Memory B cell (primary cell): ENCODE data around the gene SLC6A1.
A peak's percentile ranks its signal among the peaks of the same experiment; 100 is the strongest.
"Not testable (repeated sequence)": the region's sequence is repeated elsewhere in the genome, so short reads cannot be mapped to it uniquely, and the experiment has no call there.

Source experiments
- ATAC-seq: fragments of 150-1000 bp; cut with Tn5 transposase; 2 replicates; pipeline ENCODE4 v1.10.0; 2021; ENCODE audit warnings: low read depth, mild to moderate bottlenecking, moderate library complexity
- DNase-seq, 2 donors: peaks; one replicate each; pipeline ENCODE4 v3.0.0; 2022; ENCODE audit warnings: low spot score in 2 of 2
- H3K27ac Mint-ChIP-seq: one replicate; pipeline ENCODE4 v1.8.0; 2022; ENCODE audit warnings: mild to moderate bottlenecking, moderate library complexity, mixed read lengths
- H3K27me3 Mint-ChIP-seq: one replicate; pipeline ENCODE4 v1.8.0; 2022; ENCODE audit warnings: mixed read lengths
- H3K36me3 Mint-ChIP-seq: one replicate; pipeline ENCODE4 v1.8.0; 2022; ENCODE audit warnings: mild to moderate bottlenecking, mixed read lengths
- H3K4me1 Mint-ChIP-seq: one replicate; pipeline ENCODE4 v1.8.0; 2022; ENCODE audit warnings: mixed read lengths
- H3K4me3 Mint-ChIP-seq: one replicate; pipeline ENCODE4 v1.8.0; 2022; ENCODE audit warnings: mild to moderate bottlenecking, moderate library complexity, mixed read lengths
- H3K9me3 Mint-ChIP-seq: one replicate; pipeline ENCODE4 v1.8.0; 2022; ENCODE audit warnings: mixed read lengths

SLC6A1 gene

DNA sequence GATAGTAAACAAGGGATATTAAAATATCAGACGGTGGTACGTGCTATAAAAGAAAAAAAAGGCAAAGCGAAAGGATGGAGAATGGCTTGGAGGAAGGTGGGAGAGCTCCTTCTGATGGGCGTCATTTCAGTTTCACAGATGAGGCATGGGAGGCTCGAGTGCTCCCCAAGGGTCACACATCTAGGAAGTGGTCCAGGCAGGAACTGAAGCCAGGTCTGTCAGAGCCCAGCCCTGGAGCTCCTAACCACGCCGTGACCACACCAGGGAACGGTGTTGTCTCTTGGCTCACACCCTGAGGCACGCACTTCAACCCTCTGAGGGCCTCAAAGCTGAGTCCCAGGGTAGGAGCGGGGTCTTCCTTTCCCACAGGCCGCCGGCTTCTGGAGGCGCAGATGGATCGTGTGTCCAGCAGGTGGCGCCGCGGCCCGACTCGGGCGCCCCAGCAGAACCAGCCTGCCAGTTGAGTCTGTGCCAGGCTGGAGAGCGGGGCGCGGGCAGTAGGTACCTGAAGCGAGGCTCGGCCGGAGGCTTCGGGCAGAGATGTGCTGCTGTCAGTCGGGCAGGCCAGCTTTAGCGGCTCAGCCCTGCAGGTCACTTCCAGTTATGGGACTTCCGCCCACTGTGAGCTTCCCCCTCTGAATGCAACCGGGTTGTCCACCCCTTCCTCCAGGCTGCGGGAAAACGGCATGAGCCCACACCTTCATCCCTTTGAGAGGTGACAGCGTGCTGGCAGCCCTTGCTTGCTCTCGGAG lies 68.1 kb downstream of the SLC6A1 start:
- Mint-ChIP-seq H3K4me3 (peak overlapping the region; percentile 25), H3K4me1 (peaks cover 2% of the 10 kb centered on the region), H3K36me3 (no peaks in the 10 kb centered on the region), H3K27ac (no peak overlapping the region), H3K9me3 (peaks cover 1% of the 10 kb centered on the region), H3K27me3 (peaks cover 18% of the 10 kb centered on the region)
- DNase-seq = peak; percentile 52 to 62
- ATAC-seq = peak; percentile 73

- H3K9me3 Mint-ChIP-seq, H3K36me3 Mint-ChIP-seq, ATAC-seq, DNase-seq, H3K27ac Mint-ChIP-seq, H3K4me1 Mint-ChIP-seq, H3K4me3 Mint-ChIP-seq: not testable (repeated sequence)
- peaks cover 18% of the 10 kb centered on the region for H3K27me3 Mint-ChIP-seq
These were observed 68.8 kb downstream of the SLC6A1 start for GRCh38 chr3:11061268-11061871.

GRCh38 chr3:11062704-11063103 lies 70.2 kb downstream of the SLC6A1 start:
- Mint-ChIP-seq H3K4me1 (peaks cover 2% of the 10 kb centered on the region), H3K27ac (no peak overlapping the region), H3K36me3 (no peaks in the 10 kb centered on the region), H3K9me3 (peaks cover 3% of the 10 kb centered on the region), H3K27me3 (peaks cover 9% of the 10 kb centered on the region), H3K4me3 (no peak overlapping the region)
- DNase-seq (no peak), ATAC-seq (no peak)

GRCh38 chr3:11071096-11071755 lies 78.7 kb downstream of the SLC6A1 start:
- DNase-seq (no peak), ATAC-seq (no peak)
- Mint-ChIP-seq H3K27me3 (peaks cover 11% of the 10 kb centered on the region), H3K36me3 (peaks cover 2% of the 10 kb centered on the region), H3K4me1 (no peaks in the 10 kb centered on the region), H3K27ac (no peak overlapping the region), H3K9me3 (peaks cover 4% of the 10 kb centered on the region), H3K4me3 (no peak overlapping the region)

GRCh38 chr3:11072631-11073030 lies 80.1 kb downstream of the SLC6A1 start:
- no peak overlapping the region for H3K4me3 Mint-ChIP-seq
- no peak overlapping the region for H3K27ac Mint-ChIP-seq
- no peaks in the 10 kb centered on the region for H3K4me1 Mint-ChIP-seq
- H3K36me3 Mint-ChIP-seq = peaks cover 2% of the 10 kb centered on the region
- no peak for ATAC-seq
- peaks cover 3% of the 10 kb centered on the region for H3K9me3 Mint-ChIP-seq
- no peak for DNase-seq
- H3K27me3 Mint-ChIP-seq = peaks cover 11% of the 10 kb centered on the region

GRCh38 chr3:11074011-11074410 lies 81.5 kb downstream of the SLC6A1 start:
- no peak for ATAC-seq
- no peak overlapping the region for H3K4me3 Mint-ChIP-seq
- no peak overlapping the region for H3K27ac Mint-ChIP-seq
- H3K27me3 Mint-ChIP-seq = peaks cover 11% of the 10 kb centered on the region
- H3K36me3 Mint-ChIP-seq = peaks cover 2% of the 10 kb centered on the region
- peaks cover 6% of the 10 kb centered on the region for H3K4me1 Mint-ChIP-seq
- no peak for DNase-seq
- H3K9me3 Mint-ChIP-seq = peaks cover 1% of the 10 kb centered on the region

- Mint-ChIP-seq H3K4me3 (no peak overlapping the region), H3K36me3 (peaks cover 2% of the 10 kb centered on the region), H3K4me1 (peaks cover 9% of the 10 kb centered on the region), H3K27me3 (peaks cover 11% of the 10 kb centered on the region), H3K27ac (no peak overlapping the region), H3K9me3 (peaks cover 1% of the 10 kb centered on the region)
- no peak for DNase-seq
- no peak for ATAC-seq
These were observed 81.9 kb downstream of the SLC6A1 start for GRCh38 chr3:11074451-11074850.

- not testable (repeated sequence) for ATAC-seq
These were observed 82.6 kb downstream of the SLC6A1 start for GRCh38 chr3:11075122-11075521.

DNA sequence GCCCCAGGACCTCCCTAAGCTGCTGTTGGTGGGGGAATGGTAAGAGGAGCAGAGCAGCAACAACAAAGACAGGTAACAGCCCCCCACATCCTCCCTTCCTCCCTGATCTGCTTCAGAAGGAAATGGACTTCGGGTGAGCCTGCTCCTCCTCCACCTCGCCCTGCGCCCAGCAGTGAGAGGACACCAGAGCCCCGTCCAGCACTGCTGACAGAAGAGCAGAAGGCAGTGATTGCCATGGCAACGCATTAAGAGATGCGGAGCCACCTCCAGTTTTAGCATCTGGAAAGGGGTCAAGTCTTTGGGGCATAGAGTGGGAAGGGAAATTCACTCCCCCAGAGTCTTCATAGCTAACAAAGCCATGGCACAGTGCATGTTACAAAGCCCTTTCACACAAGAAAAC lies 84.2 kb downstream of the SLC6A1 start:
- Mint-ChIP-seq H3K27me3 (peaks cover 11% of the 10 kb centered on the region), H3K4me3 (no peak overlapping the region), H3K36me3 (peaks cover 2% of the 10 kb centered on the region), H3K27ac (no peak overlapping the region), H3K9me3 (peaks cover 1% of the 10 kb centered on the region), H3K4me1 (peaks cover 9% of the 10 kb centered on the region)
- DNase-seq (no peak), ATAC-seq (no peak)

More at GRCh38 chr3:11075122-11075521, 82.6 kb downstream of the SLC6A1 start:
- H3K4me3 Mint-ChIP-seq, H3K36me3 Mint-ChIP-seq, H3K9me3 Mint-ChIP-seq, DNase-seq, H3K4me1 Mint-ChIP-seq, H3K27ac Mint-ChIP-seq: not testable (repeated sequence)
- H3K27me3 Mint-ChIP-seq = peaks cover 11% of the 10 kb centered on the region

DNA sequence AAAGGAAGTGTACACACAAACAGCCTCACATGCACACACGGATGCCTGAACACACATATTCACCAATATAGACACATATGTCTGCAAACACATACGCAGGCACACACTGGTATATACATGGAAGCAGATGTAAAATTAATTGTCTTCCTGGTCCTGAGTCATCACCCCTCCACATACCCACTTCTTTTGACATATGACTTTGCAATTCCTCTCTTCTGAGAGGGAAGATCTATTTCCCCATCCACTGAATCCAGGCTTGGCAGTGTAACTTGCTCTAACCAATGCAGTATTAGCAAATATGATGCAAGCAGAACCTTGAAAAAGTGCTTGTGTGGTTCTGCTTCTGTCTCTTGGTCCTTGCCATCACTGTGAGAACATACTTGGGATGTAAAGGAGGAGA lies 84.9 kb downstream of the SLC6A1 start:
- ATAC-seq (no peak), DNase-seq (no peak)
- H3K4me1 Mint-ChIP-seq = peaks cover 9% of the 10 kb centered on the region
- H3K27me3 Mint-ChIP-seq = peaks cover 11% of the 10 kb centered on the region
- peaks cover 2% of the 10 kb centered on the region for H3K36me3 Mint-ChIP-seq
- H3K9me3 Mint-ChIP-seq = peaks cover 1% of the 10 kb centered on the region
- no peak overlapping the region for H3K27ac Mint-ChIP-seq
- H3K4me3 Mint-ChIP-seq = no peak overlapping the region

DNA sequence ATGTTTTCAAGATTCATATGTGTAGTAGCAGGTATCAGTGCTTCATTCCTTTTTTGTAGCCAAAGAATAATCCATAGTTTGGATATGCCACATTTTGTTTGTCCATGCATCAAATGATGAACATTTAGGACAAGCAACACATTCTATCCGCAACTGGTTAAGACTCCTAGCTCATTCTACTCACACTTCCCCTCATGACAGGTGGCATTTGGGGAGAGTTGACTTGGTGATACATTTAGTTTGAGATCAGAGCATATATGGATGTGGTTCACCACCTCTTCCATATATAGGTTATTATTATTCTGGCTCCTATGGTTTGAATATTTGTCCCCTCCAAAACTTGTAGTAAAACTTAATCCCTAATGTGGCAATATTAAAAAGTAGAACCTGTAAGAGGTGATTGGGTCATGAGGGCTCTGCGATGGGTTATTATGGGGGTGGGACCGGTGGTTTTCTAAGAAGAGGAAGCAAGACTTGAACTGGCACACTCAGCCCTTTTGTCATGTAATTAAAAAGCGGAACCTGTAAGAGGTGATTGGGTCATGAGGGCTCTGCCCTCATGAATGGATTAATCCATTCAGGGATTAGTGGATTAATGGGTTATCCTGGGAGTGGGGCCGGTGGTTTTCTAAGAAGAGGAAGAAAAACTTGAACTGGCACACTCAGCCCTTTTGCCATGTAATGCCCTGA lies 86.4 kb downstream of the SLC6A1 start:
- H3K27ac Mint-ChIP-seq = no peak overlapping the region
- H3K27me3 Mint-ChIP-seq = peaks cover 10% of the 10 kb centered on the region
- ATAC-seq (peak; percentile 98), DNase-seq (no peak)
- peaks cover 2% of the 10 kb centered on the region for H3K36me3 Mint-ChIP-seq
- H3K4me1 Mint-ChIP-seq = peaks cover 9% of the 10 kb centered on the region
- no peak overlapping the region for H3K4me3 Mint-ChIP-seq
- H3K9me3 Mint-ChIP-seq = no peaks in the 10 kb centered on the region

- Mint-ChIP-seq H3K27ac (no peak overlapping the region), H3K36me3 (peaks cover 2% of the 10 kb centered on the region), H3K4me3 (no peak overlapping the region), H3K4me1 (peaks cover 9% of the 10 kb centered on the region), H3K27me3 (peaks cover 4% of the 10 kb centered on the region), H3K9me3 (no peaks in the 10 kb centered on the region)
- DNase-seq (no peak), ATAC-seq (no peak)
These were observed 87.9 kb downstream of the SLC6A1 start for GRCh38 chr3:11080492-11080891.

DNA sequence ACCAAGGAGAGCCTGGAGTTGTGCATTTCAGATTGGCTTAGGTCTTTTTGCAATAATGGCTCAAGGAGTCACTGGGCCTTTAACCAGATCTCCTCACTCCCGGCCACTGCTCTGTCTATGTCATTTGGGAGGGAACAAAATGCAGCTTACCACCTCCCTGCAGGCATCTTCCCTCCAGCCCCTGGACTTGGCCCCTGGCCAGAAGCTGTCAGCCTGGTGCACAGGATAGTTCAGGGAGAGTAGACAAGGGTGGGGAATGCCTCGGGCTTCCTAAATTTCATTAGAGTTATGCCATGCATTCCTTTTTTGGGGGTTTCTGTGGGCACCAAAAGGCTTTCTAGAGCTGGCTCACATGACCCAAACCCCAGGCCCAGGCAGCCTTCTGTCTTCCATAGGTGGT lies 91.5 kb downstream of the SLC6A1 start:
- peaks cover 2% of the 10 kb centered on the region for H3K4me1 Mint-ChIP-seq
- ATAC-seq (no peak), DNase-seq (no peak)
- no peak overlapping the region for H3K27ac Mint-ChIP-seq
- H3K36me3 Mint-ChIP-seq = no peaks in the 10 kb centered on the region
- H3K27me3 Mint-ChIP-seq = no peaks in the 10 kb centered on the region
- H3K9me3 Mint-ChIP-seq = no peaks in the 10 kb centered on the region
- H3K4me3 Mint-ChIP-seq = no peak overlapping the region

DNA sequence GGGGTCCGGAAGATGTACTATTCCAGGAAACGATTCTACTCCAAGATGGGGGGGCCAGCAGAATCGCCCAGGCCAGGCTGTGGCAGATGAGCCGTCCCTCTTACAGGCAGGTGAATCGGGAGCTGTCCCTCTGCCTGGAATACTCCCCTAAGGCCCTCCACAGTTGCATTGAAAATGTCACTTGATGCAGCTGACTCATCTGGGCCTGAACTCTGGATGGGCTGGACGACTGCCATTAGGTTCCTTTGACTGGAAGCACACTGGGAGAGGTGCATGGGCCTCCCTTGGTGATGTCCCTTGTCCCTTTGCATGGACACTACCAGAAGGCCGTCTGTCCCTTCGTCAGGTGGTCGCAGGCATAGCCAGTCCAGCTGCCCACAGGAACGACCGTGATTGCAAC lies 92.1 kb downstream of the SLC6A1 start:
- H3K27ac Mint-ChIP-seq = no peak overlapping the region
- no peaks in the 10 kb centered on the region for H3K4me1 Mint-ChIP-seq
- H3K36me3 Mint-ChIP-seq = no peaks in the 10 kb centered on the region
- no peak for ATAC-seq
- DNase-seq = no peak
- H3K9me3 Mint-ChIP-seq = no peaks in the 10 kb centered on the region
- H3K27me3 Mint-ChIP-seq = no peaks in the 10 kb centered on the region
- no peak overlapping the region for H3K4me3 Mint-ChIP-seq
